GM06990 (cell line): ENCODE results near the gene TTC28.

Experiments
- DNase-seq: peaks from one replicate; pipeline ENCODE4 v3.0.0-alpha.2; 2011; ENCODE audit not compliant: insufficient read length; ENCODE audit errors: extremely low read depth
- H3K27me3 ChIP-seq: replicated peaks from 2 replicates; pipeline ENCODE4 v1.6.0; 2011; ENCODE audit warnings: low read length; ENCODE audit not compliant: control insufficient read depth, insufficient read depth
- H3K36me3 ChIP-seq: 2 replicates; pipeline ENCODE4 v1.5.1; 2011; ENCODE audit warnings: low read length; ENCODE audit not compliant: control insufficient read depth, insufficient read depth
- H3K4me3 ChIP-seq: replicated peaks from 2 replicates; pipeline ENCODE4 v1.5.1; 2011; ENCODE audit warnings: low read depth, mild to moderate bottlenecking, control low read depth, low read length
- TF ChIP-seq, protein P1 (sequence below): IDR thresholded peaks from 2 replicates; pipeline ENCODE4 v1.5.1; 2011; ENCODE audit warnings: low read length, control low read depth, mild to moderate bottlenecking, inconsistent platforms; ENCODE audit not compliant: insufficient read depth, poor library complexity, severe bottlenecking

Gene TTC28

GRCh38 chr22:28398981-28399380 lies 280.7 kb downstream of the TTC28 start:
- H3K4me3 ChIP-seq, result no peak overlapping the region
- no peak for DNase-seq
- no peaks in the 10 kb centered on the region for H3K36me3 ChIP-seq
- TF ChIP-seq, protein P1, sequence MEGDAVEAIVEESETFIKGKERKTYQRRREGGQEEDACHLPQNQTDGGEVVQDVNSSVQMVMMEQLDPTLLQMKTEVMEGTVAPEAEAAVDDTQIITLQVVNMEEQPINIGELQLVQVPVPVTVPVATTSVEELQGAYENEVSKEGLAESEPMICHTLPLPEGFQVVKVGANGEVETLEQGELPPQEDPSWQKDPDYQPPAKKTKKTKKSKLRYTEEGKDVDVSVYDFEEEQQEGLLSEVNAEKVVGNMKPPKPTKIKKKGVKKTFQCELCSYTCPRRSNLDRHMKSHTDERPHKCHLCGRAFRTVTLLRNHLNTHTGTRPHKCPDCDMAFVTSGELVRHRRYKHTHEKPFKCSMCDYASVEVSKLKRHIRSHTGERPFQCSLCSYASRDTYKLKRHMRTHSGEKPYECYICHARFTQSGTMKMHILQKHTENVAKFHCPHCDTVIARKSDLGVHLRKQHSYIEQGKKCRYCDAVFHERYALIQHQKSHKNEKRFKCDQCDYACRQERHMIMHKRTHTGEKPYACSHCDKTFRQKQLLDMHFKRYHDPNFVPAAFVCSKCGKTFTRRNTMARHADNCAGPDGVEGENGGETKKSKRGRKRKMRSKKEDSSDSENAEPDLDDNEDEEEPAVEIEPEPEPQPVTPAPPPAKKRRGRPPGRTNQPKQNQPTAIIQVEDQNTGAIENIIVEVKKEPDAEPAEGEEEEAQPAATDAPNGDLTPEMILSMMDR, result no peak
- H3K27me3 ChIP-seq, result no peaks in the 10 kb centered on the region; the same call in 1 of the 2 replicates

GRCh38 chr22:28398355-28398754 lies 281.3 kb downstream of the TTC28 start:
- TF ChIP-seq, protein P1, result no peak
- H3K4me3 ChIP-seq, result no peak overlapping the region
- no peaks in the 10 kb centered on the region; the same call in none of the 2 replicates for H3K27me3 ChIP-seq
- no peak for DNase-seq
- H3K36me3 ChIP-seq, result no peaks in the 10 kb centered on the region

GRCh38 chr22:28397306-28397705 lies 282.3 kb downstream of the TTC28 start:
- H3K27me3 ChIP-seq, result no peaks in the 10 kb centered on the region; the same call in none of the 2 replicates
- TF ChIP-seq, protein P1, result no peak
- DNase-seq, result no peak
- H3K36me3 ChIP-seq, result no peaks in the 10 kb centered on the region
- no peak overlapping the region for H3K4me3 ChIP-seq

DNA sequence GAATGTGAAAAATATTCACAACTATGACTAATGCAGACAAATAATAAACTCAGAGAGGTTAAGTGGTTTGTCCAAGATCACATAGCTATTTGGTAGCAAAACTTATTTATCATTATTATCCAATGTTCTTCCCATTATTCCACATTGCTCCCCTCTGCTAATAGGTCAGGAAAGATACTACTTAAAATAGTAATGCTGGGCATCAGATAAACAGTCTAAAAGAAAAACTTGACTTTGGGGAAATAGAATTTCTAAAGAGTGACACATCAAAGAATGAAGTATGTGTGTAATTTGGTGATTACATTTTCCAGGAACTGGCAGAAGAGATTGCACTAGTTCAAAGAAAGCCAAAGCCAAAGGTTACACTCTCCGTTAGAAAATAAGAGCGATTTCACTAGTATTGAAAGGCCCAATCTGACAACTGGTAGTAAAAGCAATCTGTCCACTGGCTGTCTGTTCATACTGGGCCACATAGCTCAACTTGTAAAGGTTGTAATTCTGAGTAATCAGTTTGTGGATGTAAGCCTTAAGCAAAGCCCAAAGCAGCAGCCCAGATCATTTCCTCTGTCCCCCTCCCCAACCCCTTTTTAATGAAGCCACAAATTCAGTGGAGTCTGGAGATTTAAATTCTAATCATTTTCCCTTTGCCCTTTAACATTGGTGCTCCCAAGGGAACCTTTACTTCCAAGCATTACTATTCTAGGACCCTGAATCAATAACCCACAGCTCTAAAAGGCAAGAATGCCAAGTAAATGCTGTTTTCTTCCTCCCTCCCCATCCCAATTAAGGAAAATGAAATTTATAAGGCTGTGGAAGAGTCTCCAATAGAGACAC lies 283.5 kb downstream of the TTC28 start:
- Histone ChIP-seq H3K4me3 (no peak overlapping the region), H3K27me3 (no peaks in the 10 kb centered on the region; the same call in none of the 2 replicates), H3K36me3 (no peaks in the 10 kb centered on the region)
- TF ChIP-seq, protein P1, result no peak
- DNase-seq, result no peak

DNA sequence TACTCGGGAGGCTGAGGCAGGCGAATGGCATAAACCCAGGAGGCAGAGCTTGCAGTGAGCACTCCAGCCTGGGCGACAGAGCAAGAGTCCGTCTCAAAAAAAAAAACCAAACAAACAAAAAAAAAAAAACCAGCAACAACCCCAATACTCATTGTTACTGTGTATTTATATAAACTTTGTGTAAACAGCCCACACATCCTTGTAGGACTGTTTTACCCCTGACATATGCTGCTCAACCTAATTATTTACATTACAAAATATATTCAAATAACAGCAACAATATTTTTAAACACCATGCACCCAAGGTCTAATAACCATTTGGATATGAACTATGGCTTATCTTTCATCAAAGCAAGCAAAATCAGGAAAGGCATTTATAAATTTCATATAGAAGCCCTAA lies 284.1 kb downstream of the TTC28 start:
- TF ChIP-seq, protein P1, result no peak
- DNase-seq, result no peak
- Histone ChIP-seq H3K4me3 (no peak overlapping the region), H3K27me3 (no peaks in the 10 kb centered on the region; the same call in none of the 2 replicates), H3K36me3 (no peaks in the 10 kb centered on the region)
